ENCODE measurements around the gene ZCCHC2.

The ZCCHC2 gene

DNA sequence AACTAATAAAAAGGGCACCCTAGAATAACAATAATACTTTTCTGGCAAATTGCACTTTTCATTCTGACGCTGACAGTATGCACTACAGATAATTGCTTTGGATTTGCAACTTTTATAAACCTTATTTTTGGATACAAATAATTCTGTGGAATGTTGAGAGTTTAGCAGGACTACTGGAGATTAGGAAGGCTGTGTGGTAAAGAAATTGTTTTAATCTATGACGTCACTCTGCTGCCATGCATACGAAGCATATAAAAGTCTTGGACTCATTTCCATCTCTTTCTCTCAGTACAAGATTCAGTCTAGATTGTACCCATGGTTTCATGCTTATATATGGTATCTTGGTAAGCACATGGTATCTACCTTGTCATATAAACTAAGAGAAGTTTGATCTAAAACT is 28.1 kb upstream of the ZCCHC2 start:
- H3K4me1 ChIP-seq (ENCODE audit: control insufficient read depth, insufficient read depth, low read length, poor library complexity, severe bottlenecking) = no peaks in the 10 kb centered on the region
- no peak overlapping the region for H3K4me3 ChIP-seq (ENCODE audit: insufficient read depth, low read depth, low read length, poor library complexity, severe bottlenecking)
- H3K27ac ChIP-seq (ENCODE audit: insufficient read depth, low read length, poor library complexity, severe bottlenecking) = no peak overlapping the region

DNA sequence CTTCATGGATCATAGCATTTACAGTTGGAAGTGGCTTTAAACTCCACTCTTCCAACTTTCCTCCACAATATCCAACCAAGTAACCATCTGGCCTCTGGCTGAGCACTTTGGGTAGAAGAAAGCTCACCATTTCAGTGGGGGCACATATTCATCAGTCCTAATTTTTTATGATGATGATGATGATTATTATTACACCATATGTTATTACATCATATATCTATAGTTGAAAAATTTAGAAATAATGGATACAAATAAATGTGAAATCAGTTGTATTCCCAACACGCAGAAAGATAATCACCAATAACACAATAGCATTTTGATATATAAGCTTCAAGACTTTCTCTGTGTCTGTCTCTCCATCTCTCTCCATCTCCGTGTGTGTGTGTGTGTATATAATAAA is 26.6 kb upstream of the ZCCHC2 start:
- Histone ChIP-seq H3K4me3 (ENCODE audit: insufficient read depth, low read depth, low read length, poor library complexity, severe bottlenecking) (no peak overlapping the region), H3K36me3 (ENCODE audit: control insufficient read depth, insufficient read depth, low read length) (no peaks in the 10 kb centered on the region), H3K4me1 (ENCODE audit: control insufficient read depth, insufficient read depth, low read length, poor library complexity, severe bottlenecking) (no peaks in the 10 kb centered on the region), H3K9me3 (ENCODE audit: control insufficient read depth, low read length) (no peaks in the 10 kb centered on the region), H3K27me3 (replicated peaks; ENCODE audit: control insufficient read depth, insufficient read depth, low read length, poor library complexity, severe bottlenecking) (no peaks in the 10 kb centered on the region), H3K27ac (ENCODE audit: insufficient read depth, low read length, poor library complexity, severe bottlenecking) (no peak overlapping the region)
- DNase-seq = no peak

More for the DNA sequence above, 28.1 kb upstream of the ZCCHC2 start:
- H3K27me3 ChIP-seq (replicated peaks; ENCODE audit: control insufficient read depth, insufficient read depth, low read length, poor library complexity, severe bottlenecking) = no peaks in the 10 kb centered on the region
- DNase-seq = no peak
- H3K9me3 ChIP-seq (ENCODE audit: control insufficient read depth, low read length) = no peaks in the 10 kb centered on the region
- H3K36me3 ChIP-seq (ENCODE audit: control insufficient read depth, insufficient read depth, low read length) = no peaks in the 10 kb centered on the region

DNA sequence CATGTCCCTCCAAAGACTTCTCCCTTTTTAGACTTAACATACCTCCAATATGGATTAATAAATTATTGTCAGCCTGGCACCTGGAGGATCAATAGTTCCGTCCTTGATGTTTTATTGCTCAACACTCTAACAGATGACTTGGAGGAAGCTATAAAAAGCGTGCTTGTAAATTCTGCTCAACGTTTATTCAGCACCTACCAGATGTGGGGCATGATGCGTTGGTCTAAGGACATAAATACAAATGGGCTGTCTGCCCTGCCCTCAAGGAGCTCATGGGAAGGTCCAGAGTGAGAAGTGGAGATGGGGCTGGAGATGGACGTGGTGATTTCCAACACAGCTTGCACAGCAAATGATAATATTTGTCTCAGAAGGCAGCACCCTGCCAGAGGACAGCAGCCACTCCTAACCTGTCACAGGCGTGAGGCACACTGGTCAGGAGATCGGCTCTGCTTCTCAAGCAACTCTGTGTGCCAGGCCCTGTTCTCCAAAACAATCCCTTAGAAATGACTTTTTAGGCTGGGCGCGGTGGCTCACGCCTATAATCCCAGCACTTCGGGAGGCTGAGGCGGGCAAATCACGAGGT is 25.5 kb upstream of the ZCCHC2 start:
- Histone ChIP-seq H3K27me3 (replicated peaks; ENCODE audit: control insufficient read depth, insufficient read depth, low read length, poor library complexity, severe bottlenecking) (no peaks in the 10 kb centered on the region), H3K27ac (ENCODE audit: insufficient read depth, low read length, poor library complexity, severe bottlenecking) (no peak overlapping the region), H3K4me3 (ENCODE audit: insufficient read depth, low read depth, low read length, poor library complexity, severe bottlenecking) (no peak overlapping the region), H3K9me3 (ENCODE audit: control insufficient read depth, low read length) (no peaks in the 10 kb centered on the region), H3K36me3 (ENCODE audit: control insufficient read depth, insufficient read depth, low read length) (no peaks in the 10 kb centered on the region), H3K4me1 (ENCODE audit: control insufficient read depth, insufficient read depth, low read length, poor library complexity, severe bottlenecking) (no peaks in the 10 kb centered on the region)
- DNase-seq = no peak

DNA sequence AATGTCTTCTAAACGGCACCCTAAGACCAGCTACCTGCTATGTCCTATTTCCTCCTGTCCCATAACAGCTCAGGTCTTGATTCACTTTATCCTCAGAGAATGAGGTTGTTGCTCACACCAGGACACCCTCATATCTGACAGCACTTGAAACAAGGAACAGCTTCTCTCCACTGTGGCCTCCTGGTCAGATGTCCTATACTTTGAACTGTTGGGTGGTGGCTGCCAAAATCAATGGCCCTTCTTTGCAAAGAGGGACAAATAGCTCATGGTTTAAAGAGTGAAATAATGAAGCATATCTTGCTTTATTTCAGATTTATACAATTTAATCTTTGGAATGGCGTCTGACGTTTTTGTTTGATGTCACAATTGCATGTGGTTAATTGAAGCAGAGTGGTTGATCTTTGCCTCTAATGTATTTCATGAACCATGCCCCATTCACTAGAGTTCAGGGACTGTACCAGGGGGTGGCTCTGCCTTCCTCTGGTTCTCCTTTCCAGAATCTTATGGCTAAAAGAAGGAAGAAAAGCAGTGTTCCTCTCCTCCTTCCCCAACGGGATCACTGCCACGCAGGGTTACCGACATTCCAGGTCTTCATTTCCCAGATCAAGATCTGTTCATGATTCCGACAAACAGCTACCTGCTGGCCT is 24.1 kb upstream of the ZCCHC2 start:
- Histone ChIP-seq H3K27ac (ENCODE audit: insufficient read depth, low read length, poor library complexity, severe bottlenecking) (no peak overlapping the region), H3K4me1 (ENCODE audit: control insufficient read depth, insufficient read depth, low read length, poor library complexity, severe bottlenecking) (no peaks in the 10 kb centered on the region), H3K4me3 (ENCODE audit: insufficient read depth, low read depth, low read length, poor library complexity, severe bottlenecking) (no peak overlapping the region), H3K27me3 (replicated peaks; ENCODE audit: control insufficient read depth, insufficient read depth, low read length, poor library complexity, severe bottlenecking) (no peaks in the 10 kb centered on the region), H3K9me3 (ENCODE audit: control insufficient read depth, low read length) (no peaks in the 10 kb centered on the region), H3K36me3 (ENCODE audit: control insufficient read depth, insufficient read depth, low read length) (no peaks in the 10 kb centered on the region)
- DNase-seq = no peak

DNA sequence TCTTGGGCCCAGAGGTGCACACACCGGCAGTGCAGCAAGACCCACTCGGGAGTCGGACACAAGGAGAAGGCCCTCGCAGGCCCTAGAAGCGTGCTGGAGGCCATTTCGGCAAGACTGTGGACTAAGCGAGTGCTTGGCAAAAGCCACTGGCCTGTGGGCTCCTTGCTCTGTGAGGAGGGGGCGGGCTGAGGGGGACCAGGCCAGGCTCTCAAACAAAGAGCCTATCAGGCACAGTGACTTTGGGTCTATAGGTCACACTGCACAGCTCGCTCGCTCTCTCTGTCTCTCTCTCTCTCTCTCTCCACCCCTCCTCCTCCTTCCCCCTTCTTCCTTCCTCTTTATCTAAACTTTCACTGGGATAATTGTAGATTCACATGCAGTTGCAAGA is 23.6 kb upstream of the ZCCHC2 start:
- Histone ChIP-seq H3K27me3 (replicated peaks; ENCODE audit: control insufficient read depth, insufficient read depth, low read length, poor library complexity, severe bottlenecking) (no peaks in the 10 kb centered on the region), H3K4me3 (ENCODE audit: insufficient read depth, low read depth, low read length, poor library complexity, severe bottlenecking) (no peak overlapping the region), H3K27ac (ENCODE audit: insufficient read depth, low read length, poor library complexity, severe bottlenecking) (no peak overlapping the region), H3K4me1 (ENCODE audit: control insufficient read depth, insufficient read depth, low read length, poor library complexity, severe bottlenecking) (no peaks in the 10 kb centered on the region), H3K36me3 (ENCODE audit: control insufficient read depth, insufficient read depth, low read length) (no peaks in the 10 kb centered on the region), H3K9me3 (ENCODE audit: control insufficient read depth, low read length) (no peaks in the 10 kb centered on the region)
- no peak for DNase-seq

DNA sequence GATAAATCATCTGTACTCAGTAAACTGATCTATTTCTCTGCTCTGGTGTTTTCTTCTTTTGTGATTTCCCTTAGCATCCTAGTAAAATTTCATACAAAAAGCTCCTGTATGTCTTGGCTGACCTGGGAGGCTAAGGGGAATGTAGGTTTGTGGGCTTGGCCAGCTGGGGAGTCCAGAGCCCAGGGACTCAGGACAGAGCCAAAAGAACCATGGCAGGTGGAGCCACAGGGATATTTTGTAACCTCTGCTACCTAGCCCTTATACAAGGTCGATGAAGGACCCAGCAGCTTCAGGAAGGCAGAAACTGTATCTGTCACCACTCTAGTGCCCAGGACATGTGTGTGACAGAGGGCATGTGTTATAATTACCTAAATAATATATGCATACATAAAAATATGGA is 22.7 kb upstream of the ZCCHC2 start:
- no peaks in the 10 kb centered on the region for H3K27me3 ChIP-seq (replicated peaks; ENCODE audit: control insufficient read depth, insufficient read depth, low read length, poor library complexity, severe bottlenecking)
- no peaks in the 10 kb centered on the region for H3K36me3 ChIP-seq (ENCODE audit: control insufficient read depth, insufficient read depth, low read length)
- no peak for DNase-seq
- H3K4me1 ChIP-seq (ENCODE audit: control insufficient read depth, insufficient read depth, low read length, poor library complexity, severe bottlenecking) = peaks cover 2% of the 10 kb centered on the region
- H3K4me3 ChIP-seq (ENCODE audit: insufficient read depth, low read depth, low read length, poor library complexity, severe bottlenecking) = no peak overlapping the region
- H3K9me3 ChIP-seq (ENCODE audit: control insufficient read depth, low read length) = no peaks in the 10 kb centered on the region
- H3K27ac ChIP-seq (ENCODE audit: insufficient read depth, low read length, poor library complexity, severe bottlenecking) = no peak overlapping the region

DNA sequence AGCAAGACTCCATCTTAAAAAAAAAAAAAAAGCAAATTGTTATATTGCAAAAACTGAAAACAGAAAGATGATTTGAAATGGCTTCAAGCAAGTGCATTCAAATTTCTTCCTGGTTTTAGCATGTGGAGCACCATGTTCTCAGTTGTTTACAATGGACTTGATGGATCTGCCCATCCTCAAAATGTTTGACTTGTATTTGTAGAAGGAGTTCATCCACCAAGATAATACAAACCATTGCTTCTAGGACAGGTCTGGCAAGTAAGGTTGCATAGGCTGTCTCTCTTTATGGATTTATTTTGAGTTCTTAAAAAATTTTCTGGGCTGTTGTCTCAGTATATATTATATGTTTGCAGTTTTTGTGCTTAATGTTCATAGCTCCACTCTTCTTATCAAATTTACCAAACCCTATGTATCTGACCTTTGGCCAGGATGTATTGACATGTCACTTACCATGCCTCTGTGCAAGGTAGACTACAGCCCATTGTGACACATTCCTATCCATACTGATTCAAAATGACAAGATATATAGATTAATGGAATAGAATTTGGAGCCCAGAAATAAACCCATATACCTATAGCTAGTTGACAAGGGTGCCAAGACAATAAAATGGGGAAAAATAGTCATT is 21.7 kb upstream of the ZCCHC2 start:
- Histone ChIP-seq H3K4me1 (ENCODE audit: control insufficient read depth, insufficient read depth, low read length, poor library complexity, severe bottlenecking) (peaks cover 11% of the 10 kb centered on the region), H3K36me3 (ENCODE audit: control insufficient read depth, insufficient read depth, low read length) (no peaks in the 10 kb centered on the region), H3K27me3 (replicated peaks; ENCODE audit: control insufficient read depth, insufficient read depth, low read length, poor library complexity, severe bottlenecking) (no peaks in the 10 kb centered on the region), H3K27ac (ENCODE audit: insufficient read depth, low read length, poor library complexity, severe bottlenecking) (no peak overlapping the region), H3K4me3 (ENCODE audit: insufficient read depth, low read depth, low read length, poor library complexity, severe bottlenecking) (no peak overlapping the region), H3K9me3 (ENCODE audit: control insufficient read depth, low read length) (no peaks in the 10 kb centered on the region)
- DNase-seq = no peak

DNA sequence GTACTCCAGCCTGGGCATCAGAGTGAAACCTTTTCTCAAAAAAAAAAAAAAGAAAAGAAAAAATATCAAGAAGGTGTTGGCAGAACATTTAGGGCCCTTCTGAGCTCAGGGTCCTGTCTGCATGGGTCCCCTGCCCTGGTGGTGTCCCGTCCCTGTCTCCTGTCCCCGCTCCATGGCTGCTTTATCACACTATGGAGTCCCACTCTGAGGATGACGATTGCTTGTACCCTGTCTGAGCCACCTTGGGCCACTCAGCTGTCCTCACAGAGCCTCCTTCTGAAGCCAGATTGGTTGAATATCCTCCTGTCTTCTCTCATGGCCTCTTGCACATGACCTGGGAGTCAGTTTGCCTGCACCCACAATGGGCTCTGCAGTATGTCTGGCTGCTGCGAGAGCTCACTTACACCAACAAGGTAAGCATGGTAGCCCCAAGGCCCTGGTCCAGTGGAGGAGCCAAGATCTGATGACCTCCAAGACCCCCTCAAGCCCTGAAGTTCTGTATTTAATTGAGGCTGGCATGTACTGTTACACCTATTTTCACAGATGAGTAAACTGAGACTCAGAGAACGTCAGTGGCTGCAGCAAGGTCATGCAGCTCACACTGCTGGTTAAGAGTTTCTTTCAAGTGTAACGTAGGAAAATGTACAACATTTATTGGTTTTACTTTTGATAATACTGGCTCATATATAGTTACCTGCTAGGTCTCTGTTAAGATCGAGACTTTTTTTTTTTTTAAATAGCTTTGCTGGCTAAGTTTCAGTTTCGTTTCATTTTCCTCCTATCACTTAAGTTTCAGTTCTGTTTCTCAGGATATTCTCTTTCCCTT is 16.9 kb upstream of the ZCCHC2 start:
- Histone ChIP-seq H3K36me3 (ENCODE audit: control insufficient read depth, insufficient read depth, low read length) (no peaks in the 10 kb centered on the region), H3K9me3 (ENCODE audit: control insufficient read depth, low read length) (no peaks in the 10 kb centered on the region), H3K4me3 (ENCODE audit: insufficient read depth, low read depth, low read length, poor library complexity, severe bottlenecking) (peak overlapping the region; percentile 63), H3K27me3 (replicated peaks; ENCODE audit: control insufficient read depth, insufficient read depth, low read length, poor library complexity, severe bottlenecking) (no peaks in the 10 kb centered on the region), H3K27ac (ENCODE audit: insufficient read depth, low read length, poor library complexity, severe bottlenecking) (peak overlapping the region; percentile 72), H3K4me1 (ENCODE audit: control insufficient read depth, insufficient read depth, low read length, poor library complexity, severe bottlenecking) (peaks cover 11% of the 10 kb centered on the region)
- DNase-seq = no peak

DNA sequence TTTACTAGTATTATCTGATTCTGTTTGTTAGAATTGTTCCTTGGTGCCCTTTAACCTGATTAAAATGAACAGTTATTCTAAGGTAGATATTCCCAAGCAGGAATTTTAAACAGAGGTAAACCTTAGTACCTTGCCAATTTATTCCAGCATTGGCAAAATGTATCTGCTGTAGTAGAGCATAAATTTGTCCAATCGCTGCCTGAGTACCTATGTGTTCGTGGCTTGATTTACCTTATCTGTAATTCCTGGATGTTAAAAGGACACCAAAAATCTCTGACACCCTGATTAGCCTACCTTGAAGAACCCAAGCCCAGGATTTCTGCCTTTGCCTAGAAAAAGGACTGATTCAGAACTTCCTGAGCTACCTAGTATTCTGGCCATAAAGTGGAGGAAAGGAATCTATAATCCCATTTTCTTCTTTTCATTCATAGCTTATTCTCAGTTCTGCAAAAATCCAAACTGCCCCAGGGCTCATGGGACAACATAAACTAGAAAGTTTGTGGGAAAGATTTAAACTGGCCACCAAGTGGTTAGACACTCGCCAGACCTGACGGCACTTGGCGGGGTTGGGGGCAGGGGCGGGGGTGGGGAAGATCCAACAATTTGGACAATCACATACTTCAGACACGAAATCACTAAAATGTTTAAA is 16.2 kb upstream of the ZCCHC2 start:
- Histone ChIP-seq H3K4me1 (ENCODE audit: control insufficient read depth, insufficient read depth, low read length, poor library complexity, severe bottlenecking) (peaks cover 11% of the 10 kb centered on the region), H3K4me3 (ENCODE audit: insufficient read depth, low read depth, low read length, poor library complexity, severe bottlenecking) (peak overlapping the region; percentile 63), H3K36me3 (ENCODE audit: control insufficient read depth, insufficient read depth, low read length) (no peaks in the 10 kb centered on the region), H3K27me3 (replicated peaks; ENCODE audit: control insufficient read depth, insufficient read depth, low read length, poor library complexity, severe bottlenecking) (no peaks in the 10 kb centered on the region), H3K27ac (ENCODE audit: insufficient read depth, low read length, poor library complexity, severe bottlenecking) (peak overlapping the region; percentile 72), H3K9me3 (ENCODE audit: control insufficient read depth, low read length) (no peaks in the 10 kb centered on the region)
- no peak for DNase-seq

Data from effector memory CD4-positive, alpha-beta T cell (primary cell).